HL-60 (cell line): ENCODE data around the gene IL17RB.

Source experiments
- DNase-seq, 2 experiments: peaks; one replicate each; pipeline ENCODE4 v3.0.0-alpha.2; 2010 to 2020; ENCODE audit warnings: low read depth in 1 of 2, low spot score in 1 of 2
- H3K27ac ChIP-seq: fragments of 250-450 bp; sonication (Bioruptor Pico); replicated peaks from 2 replicates; pipeline ENCODE4 v1.5.1; 2020; ENCODE audit warnings: mild to moderate bottlenecking, moderate library complexity
- H3K27me3 ChIP-seq: fragments of 250-450 bp; sonication (Bioruptor Pico); 2 replicates; pipeline ENCODE4 v1.5.1; 2021; ENCODE audit warnings: mild to moderate bottlenecking, moderate library complexity; ENCODE audit not compliant: insufficient read depth, poor library complexity, severe bottlenecking
- H3K4me3 ChIP-seq: replicated peaks from 2 replicates; pipeline ENCODE4 v1.5.1; 2011; ENCODE audit warnings: mild to moderate bottlenecking, control low read depth, low read length; ENCODE audit not compliant: insufficient read depth
- GABPA ChIP-seq: IDR thresholded peaks from 2 replicates; pipeline ENCODE4 v1.6.1; 2012; ENCODE audit warnings: low read depth
- POLR2AphosphoS5 ChIP-seq: IDR thresholded peaks from 2 replicates; pipeline ENCODE4 v1.6.1; 2012; ENCODE audit warnings: low read depth
- SPI1 ChIP-seq: IDR thresholded peaks from 2 replicates; pipeline ENCODE4 v1.6.1; 2012; ENCODE audit warnings: low read depth, mild to moderate bottlenecking, borderline replicate concordance
- TF ChIP-seq, protein P1 (sequence below): IDR thresholded peaks from one replicate; pipeline ENCODE4 v1.5.1; 2011; ENCODE audit warnings: low read length, control low read depth, inconsistent platforms; ENCODE audit not compliant: insufficient read depth
- TF ChIP-seq, protein P2 (sequence below): IDR thresholded peaks from 2 replicates; pipeline ENCODE4 v1.6.1; 2012; ENCODE audit warnings: low read depth; ENCODE audit not compliant: insufficient replicate concordance

The IL17RB gene

DNA sequence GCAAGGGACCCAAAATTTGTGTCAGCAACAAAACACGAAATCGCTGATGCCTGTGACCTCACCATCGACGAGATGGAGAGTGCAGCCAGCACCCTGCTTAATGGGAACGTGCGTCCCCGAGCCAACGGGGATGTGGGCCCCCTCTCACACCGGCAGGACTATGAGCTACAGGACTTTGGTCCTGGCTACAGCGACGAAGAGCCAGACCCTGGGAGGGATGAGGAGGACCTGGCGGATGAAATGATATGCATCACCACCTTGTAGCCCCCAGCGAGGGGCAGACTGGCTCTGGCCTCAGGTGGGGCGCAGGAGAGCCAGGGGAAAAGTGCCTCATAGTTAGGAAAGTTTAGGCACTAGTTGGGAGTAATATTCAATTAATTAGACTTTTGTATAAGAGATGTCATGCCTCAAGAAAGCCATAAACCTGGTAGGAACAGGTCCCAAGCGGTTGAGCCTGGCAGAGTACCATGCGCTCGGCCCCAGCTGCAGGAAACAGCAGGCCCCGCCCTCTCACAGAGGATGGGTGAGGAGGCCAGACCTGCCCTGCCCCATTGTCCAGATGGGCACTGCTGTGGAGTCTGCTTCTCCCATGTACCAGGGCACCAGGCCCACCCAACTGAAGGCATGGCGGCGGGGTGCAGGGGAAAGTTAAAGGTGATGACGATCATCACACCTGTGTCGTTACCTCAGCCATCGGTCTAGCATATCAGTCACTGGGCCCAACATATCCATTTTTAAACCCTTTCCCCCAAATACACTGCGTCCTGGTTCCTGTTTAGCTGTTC is 35.0 kb upstream of the IL17RB start:
- Histone ChIP-seq H3K27ac (no peak overlapping the region), H3K27me3 (no peaks in the 10 kb centered on the region), H3K4me3 (no peak overlapping the region)
- TF ChIP-seq POLR2AphosphoS5 (no peak), GABPA (no peak), SPI1 (no peak)
- TF ChIP-seq, protein P1, sequence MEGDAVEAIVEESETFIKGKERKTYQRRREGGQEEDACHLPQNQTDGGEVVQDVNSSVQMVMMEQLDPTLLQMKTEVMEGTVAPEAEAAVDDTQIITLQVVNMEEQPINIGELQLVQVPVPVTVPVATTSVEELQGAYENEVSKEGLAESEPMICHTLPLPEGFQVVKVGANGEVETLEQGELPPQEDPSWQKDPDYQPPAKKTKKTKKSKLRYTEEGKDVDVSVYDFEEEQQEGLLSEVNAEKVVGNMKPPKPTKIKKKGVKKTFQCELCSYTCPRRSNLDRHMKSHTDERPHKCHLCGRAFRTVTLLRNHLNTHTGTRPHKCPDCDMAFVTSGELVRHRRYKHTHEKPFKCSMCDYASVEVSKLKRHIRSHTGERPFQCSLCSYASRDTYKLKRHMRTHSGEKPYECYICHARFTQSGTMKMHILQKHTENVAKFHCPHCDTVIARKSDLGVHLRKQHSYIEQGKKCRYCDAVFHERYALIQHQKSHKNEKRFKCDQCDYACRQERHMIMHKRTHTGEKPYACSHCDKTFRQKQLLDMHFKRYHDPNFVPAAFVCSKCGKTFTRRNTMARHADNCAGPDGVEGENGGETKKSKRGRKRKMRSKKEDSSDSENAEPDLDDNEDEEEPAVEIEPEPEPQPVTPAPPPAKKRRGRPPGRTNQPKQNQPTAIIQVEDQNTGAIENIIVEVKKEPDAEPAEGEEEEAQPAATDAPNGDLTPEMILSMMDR: no peak
- no peak for DNase-seq

GRCh38 chr3:53812434-53812833 is 33.9 kb upstream of the IL17RB start:
- Histone ChIP-seq H3K4me3 (no peak overlapping the region), H3K27ac (no peak overlapping the region), H3K27me3 (no peaks in the 10 kb centered on the region)
- no peak for DNase-seq
- no peak for TF ChIP-seq POLR2AphosphoS5
- TF ChIP-seq SPI1: no peak
- TF ChIP-seq, protein P1: no peak
- no peak for TF ChIP-seq GABPA
- TF ChIP-seq, protein P2, sequence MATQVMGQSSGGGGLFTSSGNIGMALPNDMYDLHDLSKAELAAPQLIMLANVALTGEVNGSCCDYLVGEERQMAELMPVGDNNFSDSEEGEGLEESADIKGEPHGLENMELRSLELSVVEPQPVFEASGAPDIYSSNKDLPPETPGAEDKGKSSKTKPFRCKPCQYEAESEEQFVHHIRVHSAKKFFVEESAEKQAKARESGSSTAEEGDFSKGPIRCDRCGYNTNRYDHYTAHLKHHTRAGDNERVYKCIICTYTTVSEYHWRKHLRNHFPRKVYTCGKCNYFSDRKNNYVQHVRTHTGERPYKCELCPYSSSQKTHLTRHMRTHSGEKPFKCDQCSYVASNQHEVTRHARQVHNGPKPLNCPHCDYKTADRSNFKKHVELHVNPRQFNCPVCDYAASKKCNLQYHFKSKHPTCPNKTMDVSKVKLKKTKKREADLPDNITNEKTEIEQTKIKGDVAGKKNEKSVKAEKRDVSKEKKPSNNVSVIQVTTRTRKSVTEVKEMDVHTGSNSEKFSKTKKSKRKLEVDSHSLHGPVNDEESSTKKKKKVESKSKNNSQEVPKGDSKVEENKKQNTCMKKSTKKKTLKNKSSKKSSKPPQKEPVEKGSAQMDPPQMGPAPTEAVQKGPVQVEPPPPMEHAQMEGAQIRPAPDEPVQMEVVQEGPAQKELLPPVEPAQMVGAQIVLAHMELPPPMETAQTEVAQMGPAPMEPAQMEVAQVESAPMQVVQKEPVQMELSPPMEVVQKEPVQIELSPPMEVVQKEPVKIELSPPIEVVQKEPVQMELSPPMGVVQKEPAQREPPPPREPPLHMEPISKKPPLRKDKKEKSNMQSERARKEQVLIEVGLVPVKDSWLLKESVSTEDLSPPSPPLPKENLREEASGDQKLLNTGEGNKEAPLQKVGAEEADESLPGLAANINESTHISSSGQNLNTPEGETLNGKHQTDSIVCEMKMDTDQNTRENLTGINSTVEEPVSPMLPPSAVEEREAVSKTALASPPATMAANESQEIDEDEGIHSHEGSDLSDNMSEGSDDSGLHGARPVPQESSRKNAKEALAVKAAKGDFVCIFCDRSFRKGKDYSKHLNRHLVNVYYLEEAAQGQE: no peak

DNA sequence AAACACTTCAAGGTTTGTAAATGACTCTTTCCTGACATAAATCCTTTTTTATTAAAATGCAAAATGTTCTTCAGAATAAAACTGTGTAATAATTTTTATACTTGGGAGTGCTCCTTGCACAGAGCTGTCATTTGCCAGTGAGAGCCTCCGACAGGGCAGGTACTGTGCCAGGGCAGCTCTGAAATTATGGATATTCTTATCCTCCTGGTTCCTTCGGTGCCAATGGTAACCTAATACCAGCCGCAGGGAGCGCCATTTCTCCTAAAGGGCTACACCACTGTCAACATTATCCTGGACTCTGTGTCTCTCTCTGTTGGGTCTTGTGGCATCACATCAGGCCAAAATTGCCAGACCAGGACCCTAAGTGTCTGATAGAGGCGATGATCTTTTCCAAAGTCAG is 33.1 kb upstream of the IL17RB start:
- Histone ChIP-seq H3K27ac (no peak overlapping the region), H3K27me3 (peaks cover 7% of the 10 kb centered on the region), H3K4me3 (no peak overlapping the region)
- TF ChIP-seq, protein P2: no peak
- TF ChIP-seq, protein P1: no peak
- TF ChIP-seq GABPA (no peak), POLR2AphosphoS5 (no peak), SPI1 (no peak)
- DNase-seq: no peak

GRCh38 chr3:53813876-53814275 is 32.5 kb upstream of the IL17RB start:
- Histone ChIP-seq H3K27ac (no peak overlapping the region), H3K27me3 (peaks cover 11% of the 10 kb centered on the region), H3K4me3 (no peak overlapping the region)
- DNase-seq: no peak
- TF ChIP-seq, protein P1: no peak
- TF ChIP-seq GABPA: no peak
- TF ChIP-seq SPI1: no peak
- TF ChIP-seq, protein P2: no peak
- no peak for TF ChIP-seq POLR2AphosphoS5
